Putamen (tissue), 1 donor: Measurements from ENCODE around the gene MED7.

ENCODE experiments used
- DNase-seq: peaks from one replicate; pipeline ENCODE4 v3.0.0-alpha.2; 2016; ENCODE audit warnings: low spot score

MED7 gene

DNA sequence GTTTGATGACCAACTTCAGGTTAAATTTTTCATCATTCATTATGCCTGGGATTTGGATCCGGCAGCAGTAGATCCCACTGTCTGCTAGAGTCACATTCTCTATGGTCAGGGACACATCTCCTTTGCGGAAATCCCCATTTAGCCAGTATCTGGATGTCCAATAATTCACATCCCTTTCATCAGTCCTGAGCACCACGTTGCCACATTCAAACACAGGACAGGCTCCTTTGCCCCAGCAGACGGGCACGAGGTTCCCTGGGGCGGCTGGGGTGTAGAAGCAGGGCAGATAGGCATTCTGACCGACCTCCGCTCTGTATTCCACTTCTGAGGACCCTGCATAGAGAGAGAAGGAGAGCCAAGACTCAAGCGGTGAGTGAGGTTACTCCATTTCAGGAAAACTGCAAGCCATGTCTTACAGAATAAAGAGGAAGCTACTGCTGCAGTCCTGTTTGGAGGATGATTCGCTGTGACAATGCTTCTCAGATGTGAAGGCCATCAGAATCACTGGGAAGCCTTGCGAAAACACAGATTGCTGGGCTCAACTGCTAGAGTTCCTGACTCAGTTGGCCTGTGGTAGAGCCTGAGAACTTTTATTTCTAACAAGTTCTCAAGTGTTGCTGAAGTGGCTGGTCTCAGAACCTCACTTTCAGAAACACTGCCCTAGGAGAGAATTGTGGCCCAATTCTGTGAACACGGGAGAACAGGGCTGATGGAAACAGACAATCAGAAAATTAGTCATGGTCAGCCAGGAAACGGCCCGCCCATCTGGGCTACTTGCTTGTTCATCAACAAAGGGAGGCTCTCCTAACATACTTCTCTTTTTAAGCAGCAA, 35.8 kb downstream of the MED7 start:
- no peak for DNase-seq

DNA sequence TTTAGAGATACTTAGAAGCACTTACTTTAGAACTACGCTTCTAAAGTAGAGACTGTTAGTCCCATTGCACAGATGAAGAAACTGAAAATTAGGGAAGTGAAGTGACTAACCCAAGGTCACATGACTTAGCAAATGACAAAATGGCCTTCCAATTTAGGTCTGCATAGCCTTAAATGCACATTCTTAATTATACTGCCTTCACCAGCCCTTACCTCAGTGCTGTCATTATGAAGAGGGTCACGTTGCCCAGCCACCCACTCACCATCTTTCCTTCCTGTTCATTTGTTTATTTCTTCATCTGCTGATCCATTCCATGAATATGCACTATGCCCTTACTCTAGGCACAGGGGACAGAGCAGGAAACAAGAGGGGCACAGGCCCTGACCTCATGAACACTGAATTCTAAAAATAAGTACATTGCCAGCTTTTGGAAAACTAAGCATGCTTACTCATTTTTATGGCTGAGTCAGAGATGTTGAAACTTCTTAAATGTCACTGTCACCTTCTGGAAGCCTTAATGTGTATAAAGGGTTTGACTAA, 42.5 kb downstream of the MED7 start:
- peak; percentile 25 for DNase-seq

DNA sequence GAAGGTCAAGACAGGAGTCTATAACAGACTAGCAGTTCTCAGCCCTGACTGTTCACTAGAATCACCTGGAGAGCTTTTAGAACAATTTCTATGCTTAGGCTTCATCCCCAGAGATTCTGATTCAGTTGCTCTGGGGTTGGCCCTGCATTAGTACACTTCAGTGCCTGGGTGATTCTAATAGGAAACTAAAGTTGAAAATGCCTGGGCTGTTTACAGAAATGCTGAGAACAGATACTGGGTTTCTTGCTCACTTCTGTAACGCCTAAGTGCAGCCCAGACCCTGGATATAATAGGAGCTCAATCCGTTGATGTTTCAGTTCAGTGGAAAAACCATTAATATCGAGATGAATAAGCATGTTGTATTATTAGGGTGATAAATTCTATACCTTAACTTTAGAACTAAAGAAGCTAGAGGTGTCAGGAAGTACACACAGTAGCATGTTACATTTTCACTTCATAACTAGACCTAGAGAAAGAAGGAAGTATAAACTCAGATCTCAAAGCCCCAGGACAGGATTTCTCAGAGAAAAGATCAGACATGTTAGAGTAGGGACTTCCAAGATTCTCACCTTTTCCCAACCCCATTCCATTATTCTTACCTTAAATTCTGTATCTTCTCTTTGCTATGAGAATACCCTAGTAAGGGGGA, 54.2 kb downstream of the MED7 start:
- DNase-seq, result no peak
